Measurements from ENCODE around the gene NUP50. TPM values are rescaled to one million over a fixed set of nuclear protein-coding genes. Genes with fewer than 3 reads are reported as not detected.

NUP50 gene
- total and polyA plus RNA-seq, 2 of the 13 experiments (the other 11 are each of a cell fraction or from before 2014, with no cell fraction given), result 14.2 to 52.4 TPM

GRCh38 chr22:45142376-45142775 lies 21.3 kb upstream of the NUP50 start:
- no TSS peak for BruUV-seq (replicated peaks)
- H3K4me3 ChIP-seq (replicated peaks in 1 of 3; ENCODE audit: insufficient read depth in 1 of 3, low read depth in 2 of 3, low read length in 3 of 3), result no peak overlapping the region
- no peak overlapping the region for H3K27ac ChIP-seq (ENCODE audit: extremely low read length, insufficient read depth, low read length)
- 95% methylated on average over 13 of the region's 15 CpGs for WGBS (ENCODE audit: low lambda C conversion rate)
- DNase-seq (ENCODE audit: low spot score) (no peak), ATAC-seq (no peak), FAIRE-seq (no peak)
- no peaks in the 10 kb centered on the region for H3K79me2 ChIP-seq (ENCODE audit: insufficient read depth, low read length)
- no peaks in the 10 kb centered on the region for H3K36me3 ChIP-seq (replicated peaks in 1 of 2; ENCODE audit: control insufficient read depth in 1 of 2, insufficient read depth in 2 of 2, low read length in 2 of 2)
- in situ Hi-C loops (cut with HindIII; ENCODE audit: extremely low pct_ligation_motif_present, low pct_unique_long_range_greater_than_20kb), result no loop called here
- H3K27me3 ChIP-seq (ENCODE audit: control insufficient read depth in 1 of 2, insufficient read depth in 2 of 2, low read length in 2 of 2), result no peaks in the 10 kb centered on the region
- H3K9ac ChIP-seq (ENCODE audit: insufficient read depth, low read depth, low read length), result no peak overlapping the region
- H3K4me1 ChIP-seq (ENCODE audit: insufficient read depth, low read length), result no peaks in the 10 kb centered on the region
- H4K20me1 ChIP-seq (ENCODE audit: insufficient read depth, low read length), result no peaks in the 10 kb centered on the region
- intact Hi-C loops (cut with micrococcal nuclease; ENCODE audit: unreplicated experiment), result no loop called here
- ChIA-PET POLR2A (no interaction called here), CTCF (ENCODE audit: low intra/inter-chr PET ratio, low total read pairs) (no interaction called here)
- no peaks in the 10 kb centered on the region for H3K9me3 ChIP-seq (ENCODE audit: low read length)
- H2AFZ ChIP-seq (ENCODE audit: low read length), result no peak overlapping the region
- no peak overlapping the region for H3K4me2 ChIP-seq (ENCODE audit: low read depth, low read length)
- TF ChIP-seq, protein P1, sequence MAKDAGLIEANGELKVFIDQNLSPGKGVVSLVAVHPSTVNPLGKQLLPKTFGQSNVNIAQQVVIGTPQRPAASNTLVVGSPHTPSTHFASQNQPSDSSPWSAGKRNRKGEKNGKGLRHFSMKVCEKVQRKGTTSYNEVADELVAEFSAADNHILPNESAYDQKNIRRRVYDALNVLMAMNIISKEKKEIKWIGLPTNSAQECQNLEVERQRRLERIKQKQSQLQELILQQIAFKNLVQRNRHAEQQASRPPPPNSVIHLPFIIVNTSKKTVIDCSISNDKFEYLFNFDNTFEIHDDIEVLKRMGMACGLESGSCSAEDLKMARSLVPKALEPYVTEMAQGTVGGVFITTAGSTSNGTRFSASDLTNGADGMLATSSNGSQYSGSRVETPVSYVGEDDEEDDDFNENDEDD (CRISPR knock-in tag; IDR thresholded peaks at IDR 0.05; ENCODE audit: borderline replicate concordance), result no peak
- TF ChIP-seq POLR2AphosphoS5 (IDR thresholded peaks at IDR 0.05; ENCODE audit: low read depth, low read length) (no peak), ZZZ3 (CRISPR knock-in tag; IDR thresholded peaks at IDR 0.05; ENCODE audit: borderline replicate concordance) (no peak), CEBPG (CRISPR knock-in tag; IDR thresholded peaks at IDR 0.05) (no peak), ZBTB38 (CRISPR knock-in tag; IDR thresholded peaks at IDR 0.05) (no peak), ZNF775 (CRISPR knock-in tag; IDR thresholded peaks at IDR 0.05; ENCODE audit: borderline replicate concordance) (no peak), ZBTB33 (CRISPR knock-in tag; IDR thresholded peaks at IDR 0.05) (no peak), SIN3A (IDR thresholded peaks at IDR 0.05; ENCODE audit: borderline replicate concordance, low read depth, low read length) (no peak), ZNF546 (CRISPR knock-in tag; conservative IDR thresholded peaks at IDR 0.05) (no peak), FOXP1 (IDR thresholded peaks at IDR 0.05) (no peak), FOXP1 (CRISPR knock-in tag; IDR thresholded peaks at IDR 0.05) (no peak), ZBTB39 (CRISPR knock-in tag; IDR thresholded peaks at IDR 0.05) (no peak), NPAS2 (CRISPR knock-in tag; IDR thresholded peaks at IDR 0.05; ENCODE audit: borderline replicate concordance) (no peak), KDM4B (CRISPR knock-in tag; IDR thresholded peaks at IDR 0.05) (no peak), ZNF101 (CRISPR knock-in tag; IDR thresholded peaks at IDR 0.05; ENCODE audit: borderline replicate concordance, low read depth) (no peak), NFRKB (IDR thresholded peaks at IDR 0.05) (no peak), GPN1 (CRISPR knock-in tag; IDR thresholded peaks at IDR 0.05; ENCODE audit: borderline replicate concordance) (no peak), SP140L (CRISPR knock-in tag; IDR thresholded peaks at IDR 0.05; ENCODE audit: borderline replicate concordance) (no peak), STAT6 (CRISPR knock-in tag; IDR thresholded peaks at IDR 0.05; ENCODE audit: borderline replicate concordance) (no peak), MBNL3 (CRISPR knock-in tag; conservative IDR thresholded peaks at IDR 0.05) (no peak)
